Spinal cord (tissue), 10 donors: ENCODE measurements around the gene DTD1. TPM values are rescaled to one million over a fixed set of nuclear protein-coding genes. Genes with fewer than 3 reads are reported as not detected.

Experiments used
- DNase-seq, 6 donors: peaks; one replicate each; pipeline versions ENCODE4 v3.0.0 to v3.0.0-alpha.2; 2013 to 2015; ENCODE audit warnings: low spot score in 6 of 6, low read depth in 4 of 6
- H3K27ac ChIP-seq: one replicate; pipeline ENCODE4 v1.5.1; 2013; ENCODE audit warnings: low read depth, low read length, control low read depth
- H3K27me3 ChIP-seq: one replicate; pipeline ENCODE4 v1.6.1; 2013; ENCODE audit warnings: low read length; ENCODE audit not compliant: control insufficient read depth, insufficient read depth
- H3K36me3 ChIP-seq: one replicate; pipeline ENCODE4 v1.6.1; 2013; ENCODE audit warnings: low read length; ENCODE audit not compliant: control insufficient read depth, insufficient read depth
- H3K4me1 ChIP-seq: one replicate; pipeline ENCODE4 v1.6.1; 2013; ENCODE audit warnings: low read length; ENCODE audit not compliant: control insufficient read depth, insufficient read depth
- H3K4me3 ChIP-seq: one replicate; pipeline ENCODE4 v1.5.1; 2013; ENCODE audit warnings: low read depth, low read length, control low read depth
- H3K9me3 ChIP-seq: one replicate; pipeline ENCODE4 v1.6.1; 2013; ENCODE audit warnings: low read length; ENCODE audit not compliant: control insufficient read depth, insufficient read depth
- WGBS: methylation state at CpG from one replicate; pipeline ENCODE4 v1.1.5; 2013; ENCODE audit warnings: missing lambda C conversion rate; ENCODE audit not compliant: insufficient coverage; 5-methylcytosine and 5-hydroxymethylcytosine counted together
- polyA plus RNA-seq, 2 donors: library from polyadenylated mRNA; unstranded; fragments of 120-200 nt; gene quantifications; one replicate each; pipeline ENCODE4 v1.2.1, GENCODE V29; 2013; ENCODE audit not compliant: insufficient read length in 2 of 2
- total RNA-seq, 2 donors: library from RNA; depleted of rRNA in 1 of 2; stranded (reverse); fragments of 120-200 nt in 1 of 2; fragments of >200 nt in 1 of 2; gene quantifications; one replicate each; pipeline versions ENCODE4 v1.2.3 to v1.2.4, GENCODE V29; 2013 to 2014
- donor health status: healthy.

The DTD1 gene
- total and polyA plus RNA-seq, 4 donors = 54.1 to 88.9 (median 72.2) TPM

- no peak for DNase-seq
- 48% methylated on average over 3 of the region's 4 CpGs for WGBS
- Histone ChIP-seq H3K27me3 (no peaks in the 10 kb centered on the region), H3K9me3 (no peaks in the 10 kb centered on the region), H3K4me3 (no peak overlapping the region), H3K27ac (no peak overlapping the region), H3K36me3 (no peaks in the 10 kb centered on the region), H3K4me1 (peaks cover 6% of the 10 kb centered on the region)
These were observed 137.1 kb downstream of the DTD1 start for GRCh38 chr20:18724788-18725464.

- Histone ChIP-seq H3K36me3 (no peaks in the 10 kb centered on the region), H3K4me3 (no peak overlapping the region), H3K27ac (no peak overlapping the region), H3K4me1 (peaks cover 1% of the 10 kb centered on the region), H3K9me3 (no peaks in the 10 kb centered on the region), H3K27me3 (no peaks in the 10 kb centered on the region)
- 98% methylated on average over 9 of the region's 9 CpGs for WGBS
- DNase-seq = no peak
These were observed 139.2 kb downstream of the DTD1 start for GRCh38 chr20:18727032-18727508.

- Histone ChIP-seq H3K27me3 (no peaks in the 10 kb centered on the region), H3K4me1 (no peaks in the 10 kb centered on the region), H3K9me3 (no peaks in the 10 kb centered on the region), H3K27ac (no peak overlapping the region), H3K4me3 (no peak overlapping the region), H3K36me3 (no peaks in the 10 kb centered on the region)
- 75% methylated on average over 6 of the region's 8 CpGs for WGBS
- no peak for DNase-seq
These were observed 140.5 kb downstream of the DTD1 start for GRCh38 chr20:18728165-18728869.

- Histone ChIP-seq H3K27me3 (no peaks in the 10 kb centered on the region), H3K4me3 (no peak overlapping the region), H3K27ac (no peak overlapping the region), H3K4me1 (no peaks in the 10 kb centered on the region), H3K9me3 (no peaks in the 10 kb centered on the region), H3K36me3 (no peaks in the 10 kb centered on the region)
- 60% methylated on average over 3 of the region's 5 CpGs for WGBS
- DNase-seq = no peak
These were observed 141.0 kb downstream of the DTD1 start for GRCh38 chr20:18728870-18729224.

- Histone ChIP-seq H3K36me3 (no peaks in the 10 kb centered on the region), H3K4me1 (no peaks in the 10 kb centered on the region), H3K9me3 (no peaks in the 10 kb centered on the region), H3K27ac (no peak overlapping the region), H3K4me3 (no peak overlapping the region), H3K27me3 (no peaks in the 10 kb centered on the region)
- WGBS = 94% methylated on average over 2 of the region's 6 CpGs
- DNase-seq = peak in 1 of 6 donors; percentile 43
These were observed 141.5 kb downstream of the DTD1 start for GRCh38 chr20:18729231-18729825.

- Histone ChIP-seq H3K4me1 (no peaks in the 10 kb centered on the region), H3K9me3 (no peaks in the 10 kb centered on the region), H3K4me3 (no peak overlapping the region), H3K27me3 (no peaks in the 10 kb centered on the region), H3K27ac (no peak overlapping the region), H3K36me3 (no peaks in the 10 kb centered on the region)
- WGBS = no CpG with 5 or more reads among the region's 1 CpG
- no peak for DNase-seq
These were observed 144.1 kb downstream of the DTD1 start for GRCh38 chr20:18731940-18732339.

DNA sequence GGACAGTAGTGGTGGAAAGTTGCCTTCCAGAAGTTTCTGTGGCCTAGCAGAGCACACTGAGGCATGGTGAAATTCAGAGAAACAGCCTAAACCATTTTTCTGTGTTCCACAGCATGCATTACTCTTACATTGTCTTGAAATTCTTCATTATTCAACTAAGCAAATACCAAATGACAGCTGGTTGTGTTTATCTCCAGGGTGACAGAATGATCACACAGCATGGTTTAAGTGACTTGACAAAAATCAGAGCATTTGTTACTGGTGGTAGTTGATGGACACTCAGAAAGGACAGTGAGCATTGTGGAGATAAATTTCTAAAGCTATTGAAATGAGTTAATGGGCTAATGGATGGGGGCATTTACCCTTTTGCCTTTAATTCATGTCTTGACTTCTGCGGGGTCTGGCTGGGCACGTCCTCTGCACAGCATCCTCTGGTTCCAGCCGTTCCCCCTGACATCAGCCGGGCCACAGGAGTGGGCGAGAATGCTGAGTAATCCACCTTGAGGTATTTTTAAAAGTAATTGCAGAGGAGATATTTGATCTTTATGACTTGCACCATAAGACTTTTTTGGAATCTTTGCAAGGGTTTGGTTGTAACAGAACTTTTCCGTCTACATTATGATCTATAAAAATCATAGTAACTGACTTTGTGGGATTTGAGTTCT is 146.8 kb downstream of the DTD1 start:
- Histone ChIP-seq H3K27me3 (no peaks in the 10 kb centered on the region), H3K36me3 (no peaks in the 10 kb centered on the region), H3K4me3 (no peak overlapping the region), H3K4me1 (peaks cover 10% of the 10 kb centered on the region), H3K27ac (no peak overlapping the region), H3K9me3 (no peaks in the 10 kb centered on the region)
- no peak for DNase-seq
- 86% methylated on average over 5 of the region's 6 CpGs for WGBS

GRCh38 chr20:18737140-18737539 is 149.3 kb downstream of the DTD1 start:
- WGBS = 95% methylated on average over 4 of the region's 4 CpGs
- no peak overlapping the region for H3K27ac ChIP-seq
- DNase-seq = no peak
- no peaks in the 10 kb centered on the region for H3K36me3 ChIP-seq
- H3K27me3 ChIP-seq = no peaks in the 10 kb centered on the region
- no peaks in the 10 kb centered on the region for H3K9me3 ChIP-seq
- no peak overlapping the region for H3K4me3 ChIP-seq
- peaks cover 10% of the 10 kb centered on the region for H3K4me1 ChIP-seq

- Histone ChIP-seq H3K4me1 (peaks cover 10% of the 10 kb centered on the region), H3K9me3 (no peaks in the 10 kb centered on the region), H3K4me3 (no peak overlapping the region), H3K27me3 (no peaks in the 10 kb centered on the region), H3K27ac (no peak overlapping the region), H3K36me3 (no peaks in the 10 kb centered on the region)
- no peak for DNase-seq
- 94% methylated on average over 2 of the region's 5 CpGs for WGBS
These were observed 150.2 kb downstream of the DTD1 start for GRCh38 chr20:18738055-18738454.
